ENCODE results near the gene EXOC7. TPM values are rescaled to one million over a fixed set of nuclear protein-coding genes. Genes with fewer than 3 reads are reported as not detected.

Gene EXOC7
- 97.8 TPM for polyA plus RNA-seq
- long read RNA-seq, donor 1, full-length matches to known transcripts: 15 of 15 reads
- long read RNA-seq, donor 1, partial matches to known transcripts: 0 of 15 reads
- long read RNA-seq, donor 1, other reads (novel, unspliced or antisense): 0 of 15 reads
- long read RNA-seq, donor 2, full-length matches to known transcripts: 31 of 31 reads
- long read RNA-seq, donor 2, partial matches to known transcripts: 0 of 31 reads
- long read RNA-seq, donor 2, other reads (novel, unspliced or antisense): 0 of 31 reads
- long read RNA-seq, donor 3: 0 reads
- long read RNA-seq, donor 4, partial matches to known transcripts: 0 of 2 reads
- long read RNA-seq, donor 4, other reads (novel, unspliced or antisense): 0 of 2 reads
- long read RNA-seq, donor 5, full-length matches to known transcripts: 20 of 20 reads
- long read RNA-seq, donor 5, partial matches to known transcripts: 0 of 20 reads
- long read RNA-seq, donor 5, other reads (novel, unspliced or antisense): 0 of 20 reads
- long read RNA-seq, donor 6, full-length matches to known transcripts: 30 of 30 reads
- long read RNA-seq, donor 6, partial matches to known transcripts: 0 of 30 reads
- long read RNA-seq, donor 6, other reads (novel, unspliced or antisense): 0 of 30 reads
- long read RNA-seq, donor 7, full-length matches to known transcripts: 12 of 12 reads
- long read RNA-seq, donor 7, partial matches to known transcripts: 0 of 12 reads
- long read RNA-seq, donor 7, other reads (novel, unspliced or antisense): 0 of 12 reads
- long read RNA-seq, donor 8, full-length matches to known transcripts: 30 of 42 reads
- long read RNA-seq, donor 8, partial matches to known transcripts: 12 of 42 reads
- long read RNA-seq, donor 8, other reads (novel, unspliced or antisense): 0 of 42 reads
- long read RNA-seq, donor 9, full-length matches to known transcripts: 28 of 33 reads
- long read RNA-seq, donor 9, partial matches to known transcripts: 5 of 33 reads
- long read RNA-seq, donor 9, other reads (novel, unspliced or antisense): 0 of 33 reads
- long read RNA-seq, donor 10, full-length matches to known transcripts: 39 of 46 reads
- long read RNA-seq, donor 10, partial matches to known transcripts: 7 of 46 reads
- long read RNA-seq, donor 10, other reads (novel, unspliced or antisense): 0 of 46 reads
- long read RNA-seq, donor 11, full-length matches to known transcripts: 30 of 30 reads
- long read RNA-seq, donor 11, partial matches to known transcripts: 0 of 30 reads
- long read RNA-seq, donor 11, other reads (novel, unspliced or antisense): 0 of 30 reads

- Histone ChIP-seq H3K27ac (ENCODE audit: low read length) (peak within 1 kb of the TSS; percentile 75), H3K36me3 (ENCODE audit: control insufficient read depth, insufficient read depth, low read length) (peaks cover 27% of the 10 kb centered on the region)
Measured at GRCh38 chr17:76103274-76104139, at the start of gene EXOC7. EXOC7 (minus strand) TSS chr17:76103787; CDS start chr17:76103692, 95 bp downstream.

GRCh38 chr17:76153202-76153601 lies 49.6 kb upstream of the EXOC7 start:
- Histone ChIP-seq H3K4me1 (ENCODE audit: control insufficient read depth, insufficient read depth, low read length) (peaks cover 6% of the 10 kb centered on the region), H3K27me3 (ENCODE audit: control insufficient read depth, insufficient read depth, low read length) (no peaks in the 10 kb centered on the region), H3K36me3 (ENCODE audit: control insufficient read depth, insufficient read depth, low read length) (peaks cover 22% of the 10 kb centered on the region), H3K4me3 (ENCODE audit: low read length) (no peak overlapping the region), H3K9me3 (ENCODE audit: control insufficient read depth, low read depth, low read length) (no peaks in the 10 kb centered on the region), H3K27ac (ENCODE audit: low read length) (no peak overlapping the region)
- WGBS (ENCODE audit: insufficient coverage, low lambda C conversion rate): no CpG with 5 or more reads among the region's 9 CpGs
- no peak for DNase-seq

More at GRCh38 chr17:76103274-76104139, at the start of gene EXOC7:
- H3K4me1 ChIP-seq (ENCODE audit: control insufficient read depth, insufficient read depth, low read length): peaks cover 16% of the 10 kb centered on the region
- peak within 1 kb of the TSS; percentile 76 for H3K4me3 ChIP-seq (ENCODE audit: low read length)
- WGBS (ENCODE audit: insufficient coverage, low lambda C conversion rate): no CpG with 5 or more reads among the region's 55 CpGs
- peaks cover 3% of the 10 kb centered on the region for H3K9me3 ChIP-seq (ENCODE audit: control insufficient read depth, low read depth, low read length)
- H3K27me3 ChIP-seq (ENCODE audit: control insufficient read depth, insufficient read depth, low read length): no peaks in the 10 kb centered on the region
- peak; percentile 92 to 94 for DNase-seq

GRCh38 chr17:76152591-76152990 lies 49.0 kb upstream of the EXOC7 start:
- Histone ChIP-seq H3K9me3 (ENCODE audit: control insufficient read depth, low read depth, low read length) (no peaks in the 10 kb centered on the region), H3K36me3 (ENCODE audit: control insufficient read depth, insufficient read depth, low read length) (peaks cover 20% of the 10 kb centered on the region), H3K4me1 (ENCODE audit: control insufficient read depth, insufficient read depth, low read length) (peaks cover 6% of the 10 kb centered on the region), H3K27ac (ENCODE audit: low read length) (no peak overlapping the region), H3K4me3 (ENCODE audit: low read length) (no peak overlapping the region), H3K27me3 (ENCODE audit: control insufficient read depth, insufficient read depth, low read length) (no peaks in the 10 kb centered on the region)
- DNase-seq: no peak
- WGBS (ENCODE audit: insufficient coverage, low lambda C conversion rate): 65% methylated on average over 2 of the region's 7 CpGs

- Histone ChIP-seq H3K36me3 (ENCODE audit: control insufficient read depth, insufficient read depth, low read length) (peaks cover 20% of the 10 kb centered on the region), H3K4me3 (ENCODE audit: low read length) (no peak overlapping the region), H3K9me3 (ENCODE audit: control insufficient read depth, low read depth, low read length) (no peaks in the 10 kb centered on the region), H3K4me1 (ENCODE audit: control insufficient read depth, insufficient read depth, low read length) (peaks cover 6% of the 10 kb centered on the region), H3K27ac (ENCODE audit: low read length) (no peak overlapping the region), H3K27me3 (ENCODE audit: control insufficient read depth, insufficient read depth, low read length) (no peaks in the 10 kb centered on the region)
- WGBS (ENCODE audit: insufficient coverage, low lambda C conversion rate): no CpG with 5 or more reads among the region's 8 CpGs
- DNase-seq: no peak
Measured at GRCh38 chr17:76151896-76152454, 48.4 kb upstream of the EXOC7 start.

- no peaks in the 10 kb centered on the region for H3K9me3 ChIP-seq (ENCODE audit: control insufficient read depth, low read depth, low read length)
- 60% methylated on average over 1 of the region's 23 CpGs for WGBS (ENCODE audit: insufficient coverage, low lambda C conversion rate)
- no peaks in the 10 kb centered on the region for H3K27me3 ChIP-seq (ENCODE audit: control insufficient read depth, insufficient read depth, low read length)
- peaks cover 20% of the 10 kb centered on the region for H3K36me3 ChIP-seq (ENCODE audit: control insufficient read depth, insufficient read depth, low read length)
- peak overlapping the region; percentile 3 for H3K27ac ChIP-seq (ENCODE audit: low read length)
- no peak overlapping the region for H3K4me3 ChIP-seq (ENCODE audit: low read length)
- peaks cover 3% of the 10 kb centered on the region for H3K4me1 ChIP-seq (ENCODE audit: control insufficient read depth, insufficient read depth, low read length)
- DNase-seq: no peak
Measured at GRCh38 chr17:76150712-76151622, 47.4 kb upstream of the EXOC7 start.

- H3K27me3 ChIP-seq (ENCODE audit: control insufficient read depth, insufficient read depth, low read length): no peaks in the 10 kb centered on the region
- no CpG with 5 or more reads among the region's 10 CpGs for WGBS (ENCODE audit: insufficient coverage, low lambda C conversion rate)
- peaks cover 27% of the 10 kb centered on the region for H3K36me3 ChIP-seq (ENCODE audit: control insufficient read depth, insufficient read depth, low read length)
- no peaks in the 10 kb centered on the region for H3K9me3 ChIP-seq (ENCODE audit: control insufficient read depth, low read depth, low read length)
- DNase-seq: no peak
- no peak overlapping the region for H3K27ac ChIP-seq (ENCODE audit: low read length)
- no peak overlapping the region for H3K4me3 ChIP-seq (ENCODE audit: low read length)
- H3K4me1 ChIP-seq (ENCODE audit: control insufficient read depth, insufficient read depth, low read length): peaks cover 3% of the 10 kb centered on the region
Measured at GRCh38 chr17:76149214-76149613, 45.6 kb upstream of the EXOC7 start.

- Histone ChIP-seq H3K36me3 (ENCODE audit: control insufficient read depth, insufficient read depth, low read length) (peaks cover 25% of the 10 kb centered on the region), H3K9me3 (ENCODE audit: control insufficient read depth, low read depth, low read length) (no peaks in the 10 kb centered on the region), H3K4me1 (ENCODE audit: control insufficient read depth, insufficient read depth, low read length) (peaks cover 3% of the 10 kb centered on the region), H3K4me3 (ENCODE audit: low read length) (no peak overlapping the region), H3K27ac (ENCODE audit: low read length) (no peak overlapping the region), H3K27me3 (ENCODE audit: control insufficient read depth, insufficient read depth, low read length) (no peaks in the 10 kb centered on the region)
- no CpG with 5 or more reads among the region's 1 CpG for WGBS (ENCODE audit: insufficient coverage, low lambda C conversion rate)
- DNase-seq: no peak
Measured at GRCh38 chr17:76148015-76148326, 44.4 kb upstream of the EXOC7 start.

GRCh38 chr17:76147211-76148014 lies 43.8 kb upstream of the EXOC7 start:
- Histone ChIP-seq H3K27me3 (ENCODE audit: control insufficient read depth, insufficient read depth, low read length) (no peaks in the 10 kb centered on the region), H3K36me3 (ENCODE audit: control insufficient read depth, insufficient read depth, low read length) (peaks cover 25% of the 10 kb centered on the region), H3K9me3 (ENCODE audit: control insufficient read depth, low read depth, low read length) (no peaks in the 10 kb centered on the region), H3K4me3 (ENCODE audit: low read length) (no peak overlapping the region), H3K4me1 (ENCODE audit: control insufficient read depth, insufficient read depth, low read length) (peaks cover 3% of the 10 kb centered on the region), H3K27ac (ENCODE audit: low read length) (no peak overlapping the region)
- DNase-seq: no peak
- no CpG with 5 or more reads among the region's 13 CpGs for WGBS (ENCODE audit: insufficient coverage, low lambda C conversion rate)

Measured in large intestine (tissue), 12 donors.